Measurements from ENCODE around the gene CSRNP3.

CSRNP3 gene

DNA sequence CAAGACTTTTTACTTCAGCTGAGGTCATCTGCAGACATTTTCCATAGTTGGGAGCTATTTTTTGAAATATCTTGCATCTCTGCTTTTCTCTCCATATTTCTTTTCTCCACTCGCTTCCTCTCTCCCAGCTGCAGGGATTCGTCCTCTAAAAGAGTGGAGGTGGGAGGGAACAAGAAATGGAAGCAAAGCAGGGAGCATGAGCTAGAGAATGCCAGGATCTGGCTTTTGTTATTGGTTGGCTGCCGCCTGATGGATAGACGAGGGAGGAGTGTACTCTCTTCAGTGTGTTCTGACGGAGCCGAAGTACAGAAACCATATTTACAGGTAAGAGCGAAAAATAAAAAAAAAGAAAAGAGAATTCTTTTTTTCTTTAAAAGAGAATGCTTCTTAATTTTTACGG lies at the start of gene CSRNP3:
CSRNP3 (plus strand) TSS at position 282 of the 400 bp plus-strand sequence. CDS start 125,368 bp downstream, outside the sequence.
- no peak for DNase-seq (ENCODE audit: low spot score)

DNA sequence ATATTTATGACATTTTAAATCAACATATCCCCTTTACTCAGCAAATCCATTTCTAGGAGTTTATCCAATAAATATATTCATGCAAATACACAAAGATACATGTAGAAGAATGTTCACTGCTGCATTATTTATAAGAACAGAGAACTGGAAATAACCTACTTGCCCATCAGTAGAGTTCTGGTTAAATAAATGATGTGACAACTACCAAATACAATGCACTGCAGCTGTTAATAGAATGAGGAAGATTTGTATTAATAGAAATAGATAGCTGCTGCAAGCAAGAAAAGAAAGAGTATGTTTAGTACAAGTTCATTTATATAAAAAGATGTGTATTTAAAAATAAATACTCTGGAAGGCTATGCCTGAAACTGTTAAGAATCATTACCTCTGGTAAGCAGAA lies 49.3 kb upstream of the CSRNP3 start:
- no peak for DNase-seq (ENCODE audit: low spot score)

DNA sequence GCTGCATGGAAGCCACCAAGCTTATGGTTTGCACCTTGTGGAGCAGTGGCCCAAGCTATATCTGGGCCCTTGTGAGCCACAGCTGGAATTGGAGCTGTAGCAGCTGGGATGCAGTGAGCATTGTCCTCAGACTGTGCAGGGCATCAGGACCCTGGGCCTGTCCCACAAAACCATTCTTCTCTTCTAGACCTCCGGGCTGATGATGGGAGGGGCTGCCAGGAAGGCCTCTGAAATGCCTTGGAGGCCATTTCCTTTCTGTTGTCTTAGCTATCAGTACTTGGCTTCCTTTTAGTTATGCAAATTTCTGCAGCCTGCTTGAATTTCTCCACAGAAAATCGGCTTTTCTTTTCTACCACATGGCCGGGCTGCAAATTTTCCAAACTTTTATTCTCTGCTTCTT lies 46.4 kb upstream of the CSRNP3 start:
- DNase-seq (ENCODE audit: low spot score), result no peak

- no peak for DNase-seq (ENCODE audit: low spot score)
These were observed 43.9 kb upstream of the CSRNP3 start for GRCh38 chr2:165425556-165425955.

DNA sequence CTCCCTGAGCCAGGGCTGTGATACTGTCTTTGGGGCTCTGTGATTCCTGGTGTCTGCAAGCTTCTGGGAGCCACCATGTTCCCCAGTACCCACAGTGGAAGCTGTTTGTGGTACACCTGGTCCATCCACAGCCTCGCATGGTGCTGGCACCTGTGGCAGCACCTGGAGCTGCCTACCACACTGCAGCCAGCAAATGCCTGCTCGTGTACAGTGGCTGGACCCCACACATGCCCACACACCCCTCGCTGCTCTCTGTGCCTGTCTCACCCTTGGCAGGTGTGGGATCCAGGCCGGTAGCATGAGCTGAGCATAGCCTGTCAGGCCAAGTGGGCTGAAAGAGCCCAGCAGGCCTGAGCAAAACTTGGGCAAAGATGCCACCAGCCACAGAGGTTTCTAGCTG lies 41.8 kb upstream of the CSRNP3 start:
- no peak for DNase-seq (ENCODE audit: low spot score)

- no peak for DNase-seq (ENCODE audit: low spot score)
These were observed 40.6 kb upstream of the CSRNP3 start for GRCh38 chr2:165428926-165429325.

DNA sequence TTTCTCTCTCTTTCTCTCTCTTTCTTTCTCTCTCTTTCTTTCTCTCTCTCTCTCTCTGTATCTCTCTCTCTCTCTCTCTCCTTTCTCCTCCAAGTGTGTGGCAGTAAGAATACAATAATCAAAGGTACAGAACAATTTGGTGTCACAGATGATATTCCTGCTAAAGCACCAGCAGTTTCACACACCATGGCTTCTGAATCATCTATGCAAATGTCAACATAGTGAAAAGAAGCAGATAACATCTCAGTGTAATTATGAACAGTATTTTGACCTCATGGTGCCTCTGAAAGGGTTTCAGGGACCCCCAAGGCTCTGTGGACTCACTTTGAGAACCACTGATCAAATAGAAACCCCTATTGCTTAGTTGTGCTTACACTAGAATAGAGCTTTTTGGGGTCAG lies 38.5 kb upstream of the CSRNP3 start:
- no peak for DNase-seq (ENCODE audit: low spot score)

- no peak for DNase-seq (ENCODE audit: low spot score)
These were observed 37.1 kb upstream of the CSRNP3 start for GRCh38 chr2:165432234-165432966.

DNA sequence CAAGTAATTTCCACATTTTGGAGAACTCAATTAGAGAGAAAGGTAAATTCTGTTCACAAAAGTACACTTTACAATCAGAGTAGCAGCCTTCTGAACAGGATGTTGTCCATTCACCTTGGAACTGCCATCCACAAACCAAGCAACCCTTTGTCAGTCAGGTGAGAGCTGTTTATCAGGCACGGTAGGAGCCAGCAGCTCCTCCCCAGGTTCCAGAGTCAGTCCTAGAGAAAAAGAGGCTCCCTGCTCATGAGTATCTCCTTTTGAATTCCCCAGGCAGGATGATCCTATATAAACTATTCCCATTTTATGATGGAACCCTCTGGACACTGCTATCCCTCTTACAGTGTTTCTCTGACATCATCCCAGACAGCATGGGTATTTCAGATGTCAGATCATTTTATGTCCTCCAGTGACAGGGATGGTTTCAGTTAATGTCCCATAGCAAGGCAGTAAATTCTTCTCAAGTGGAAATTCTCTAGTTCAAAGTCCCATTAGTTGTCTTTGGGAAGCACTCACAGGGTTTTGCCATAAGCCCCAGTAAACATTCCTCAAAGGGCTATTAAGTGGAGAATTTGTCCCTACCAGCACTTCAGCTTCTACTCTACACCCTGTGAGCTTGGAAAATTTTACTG lies 34.5 kb upstream of the CSRNP3 start:
- no peak for DNase-seq (ENCODE audit: low spot score)

DNA sequence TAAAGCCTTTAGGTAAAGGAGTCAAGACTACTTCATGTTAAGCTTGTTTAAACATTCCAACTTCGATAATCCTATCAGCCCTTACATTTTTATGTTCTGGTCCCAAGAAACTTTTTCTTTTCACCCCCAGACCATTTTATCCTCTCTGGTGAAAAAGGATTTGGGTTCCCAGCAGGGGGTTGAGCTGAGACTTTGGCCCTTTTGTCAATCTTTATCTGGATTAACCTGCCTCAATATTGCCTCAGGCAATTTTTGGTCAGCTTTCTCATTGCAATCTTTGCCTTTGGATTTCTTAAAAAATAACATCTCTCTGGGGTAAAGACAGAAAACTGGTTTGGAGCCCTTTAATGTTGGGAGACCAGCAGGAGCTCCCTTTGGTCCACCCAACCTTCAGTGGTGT lies 33.9 kb upstream of the CSRNP3 start:
- DNase-seq (ENCODE audit: low spot score), result no peak

DNA sequence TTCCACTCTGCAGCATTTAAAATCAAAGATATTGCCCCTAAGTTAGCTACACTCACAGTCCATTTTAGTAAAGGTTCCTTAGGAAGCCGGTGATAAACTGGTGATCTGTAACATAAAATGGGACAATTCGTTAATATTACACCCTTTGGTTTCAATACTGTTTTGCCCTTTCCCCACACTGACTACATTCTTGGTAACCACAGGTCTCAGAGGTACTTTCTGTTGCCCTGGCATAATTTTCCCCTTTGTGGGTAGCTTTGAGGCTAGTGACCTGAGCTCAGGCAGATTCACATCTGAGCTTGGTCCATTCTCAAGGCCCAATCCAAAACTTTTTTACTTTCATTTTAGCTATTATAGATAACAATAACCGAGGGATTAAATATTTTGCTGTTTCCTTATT lies 32.9 kb upstream of the CSRNP3 start:
- DNase-seq (ENCODE audit: low spot score), result no peak

DNA sequence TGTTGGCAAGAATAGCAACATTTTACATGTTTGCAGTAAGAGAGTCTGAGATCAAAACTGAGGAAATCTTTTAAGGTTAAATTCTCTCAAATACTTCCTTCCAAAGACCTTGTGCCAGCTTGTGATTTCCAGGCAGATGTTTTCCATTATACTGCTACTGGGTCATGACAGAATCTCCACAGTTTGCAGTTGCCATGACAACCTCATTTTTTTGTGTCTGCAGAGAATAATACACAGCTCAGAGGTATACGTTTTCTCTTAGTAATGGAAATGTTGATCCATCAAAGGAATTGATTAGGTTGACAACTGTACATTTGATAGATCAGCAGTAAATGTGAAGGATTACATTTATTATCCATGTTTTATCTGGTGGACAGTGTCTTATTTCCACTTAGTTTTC lies 29.1 kb upstream of the CSRNP3 start:
- no peak for DNase-seq (ENCODE audit: low spot score)

DNA sequence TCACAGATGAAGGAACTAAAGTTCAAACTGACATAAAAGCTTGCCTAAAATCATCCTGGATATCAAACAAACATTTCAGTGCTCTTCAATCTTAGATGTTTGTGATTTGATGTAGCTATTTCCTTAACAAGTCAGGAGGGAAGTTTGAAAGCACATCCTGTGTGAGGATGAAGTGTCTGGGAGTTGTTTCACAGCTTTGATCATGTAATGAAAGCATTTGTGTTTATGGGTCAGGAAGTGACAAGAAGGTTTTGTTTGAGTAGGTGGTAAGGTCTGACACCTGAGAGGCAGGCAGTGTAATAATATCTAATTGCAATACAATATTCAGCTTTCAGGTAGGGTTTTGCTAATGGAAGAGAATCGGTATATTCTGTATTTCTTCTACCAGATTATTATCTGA lies 26.0 kb upstream of the CSRNP3 start:
- no peak for DNase-seq (ENCODE audit: low spot score)

- DNase-seq (ENCODE audit: low spot score), result no peak
These were observed 21.1 kb upstream of the CSRNP3 start for GRCh38 chr2:165448406-165448805.

GRCh38 chr2:165450156-165450555 lies 19.3 kb upstream of the CSRNP3 start:
- no peak for DNase-seq (ENCODE audit: low spot score)

GRCh38 chr2:165452327-165452726 lies 17.2 kb upstream of the CSRNP3 start:
- no peak for DNase-seq (ENCODE audit: low spot score)

- DNase-seq (ENCODE audit: low spot score), result no peak
These were observed 15.9 kb upstream of the CSRNP3 start for GRCh38 chr2:165453561-165454094.

GRCh38 chr2:165454905-165455304 lies 14.6 kb upstream of the CSRNP3 start:
- DNase-seq (ENCODE audit: low spot score), result no peak

DNA sequence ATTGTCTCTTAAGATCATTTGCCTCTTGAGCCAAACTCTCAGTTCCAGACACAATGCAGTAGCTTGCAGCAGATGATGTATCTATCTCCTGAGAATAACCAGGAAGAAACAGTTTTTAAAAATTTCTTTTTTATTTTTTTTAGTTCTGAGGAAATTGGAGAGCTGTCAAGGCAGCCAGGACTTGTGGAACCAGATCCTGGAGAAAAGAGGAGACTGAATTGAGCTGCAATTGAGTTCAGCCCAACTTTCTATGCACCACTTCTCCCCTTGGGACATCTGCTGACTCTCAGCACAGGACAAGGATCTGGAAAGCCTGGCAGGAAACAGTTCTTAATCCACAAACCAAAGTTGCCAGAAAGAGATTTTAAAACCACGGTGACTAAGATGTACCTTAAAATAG lies 13.5 kb upstream of the CSRNP3 start:
- DNase-seq (ENCODE audit: low spot score), result no peak

- no peak for DNase-seq (ENCODE audit: low spot score)
These were observed 7.1 kb upstream of the CSRNP3 start for GRCh38 chr2:165462443-165462842.

DNA sequence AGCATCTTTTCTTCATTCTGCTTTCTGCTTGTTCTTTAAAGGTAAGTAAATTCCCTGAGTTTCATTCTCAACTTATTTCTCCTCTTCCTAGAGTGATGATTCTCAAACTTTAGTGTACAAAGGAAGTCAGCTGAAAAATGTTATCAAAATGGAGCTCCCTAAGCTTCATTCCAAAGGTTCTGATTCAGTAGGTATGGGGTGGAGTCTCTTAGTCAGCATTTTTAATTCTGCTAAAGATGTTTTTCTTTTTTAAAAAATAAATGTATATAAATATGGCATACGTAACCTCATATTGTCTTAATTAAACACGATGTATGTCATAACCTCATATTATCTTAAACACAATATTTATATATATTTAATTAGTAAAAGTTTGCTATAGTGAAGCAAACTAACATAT lies 3.1 kb upstream of the CSRNP3 start:
- DNase-seq (ENCODE audit: low spot score), result no peak

DNA sequence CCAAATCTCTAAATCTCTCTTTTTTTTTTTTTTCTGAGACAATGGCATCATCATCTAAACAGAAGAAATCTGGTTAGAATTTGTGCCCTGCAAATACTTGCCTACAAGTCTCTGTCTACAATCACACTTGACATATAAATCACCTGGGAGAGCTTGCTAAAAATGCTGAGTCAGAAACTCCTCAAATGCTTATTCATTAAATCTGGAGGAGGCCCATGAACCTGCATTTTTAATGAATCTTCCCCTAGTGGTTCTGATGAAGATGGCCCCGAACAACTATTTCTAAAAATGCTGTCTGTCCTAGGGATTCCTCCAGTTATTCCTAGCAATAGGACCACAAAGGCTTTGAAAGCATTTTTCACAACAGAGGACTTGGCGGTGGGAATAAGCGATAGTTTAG lies 1.6 kb upstream of the CSRNP3 start:
- DNase-seq (ENCODE audit: low spot score), result no peak

DNA sequence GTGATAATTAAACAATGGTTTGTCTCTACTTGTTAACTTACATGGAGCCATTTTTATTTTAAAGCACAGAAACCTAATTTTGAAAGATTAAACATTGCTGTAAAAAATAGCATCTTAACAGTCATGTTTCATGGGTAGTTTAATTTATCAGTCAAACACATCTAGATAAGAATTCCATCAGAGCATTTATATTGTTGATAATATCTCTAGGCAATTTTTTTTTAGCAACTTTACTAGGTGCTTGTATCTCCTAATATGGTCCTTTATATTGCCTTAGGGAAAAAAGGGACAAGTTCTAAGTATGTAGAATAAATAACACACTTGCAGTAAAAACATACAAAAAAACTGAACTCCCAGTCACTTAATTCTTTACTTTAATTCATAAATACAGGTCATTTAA lies 863 bp downstream of the CSRNP3 start:
- no peak for DNase-seq (ENCODE audit: low spot score)
